Femur (tissue), 1 donor: ENCODE data around the gene GSE1.
"Not testable (repeated sequence)": the region's sequence is repeated elsewhere in the genome, so short reads cannot be mapped to it uniquely, and the experiment has no call there.

Source experiments
- DNase-seq: peaks from one replicate; pipeline ENCODE4 v3.0.0-alpha.2; 2017

Gene GSE1

DNA sequence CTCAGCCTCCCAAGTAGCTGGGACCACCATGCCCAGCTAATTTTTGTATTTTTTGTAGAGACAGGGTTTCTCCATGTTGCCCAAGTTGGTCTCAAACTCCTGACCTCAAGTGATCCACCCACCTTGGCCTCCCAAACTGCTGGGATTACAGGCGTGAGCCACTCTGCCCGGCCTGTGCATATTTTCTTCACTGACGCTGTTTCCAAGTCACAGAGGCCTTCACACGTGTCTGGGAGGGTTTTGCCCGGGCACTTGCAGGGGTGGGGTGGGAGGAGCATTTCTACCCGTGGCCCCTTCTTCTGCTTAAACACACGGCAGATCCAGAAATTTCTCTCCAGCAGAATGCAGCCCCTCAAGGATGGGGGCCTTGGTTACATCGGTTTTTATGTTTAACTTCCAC is 20.8 kb upstream of the GSE1 start:
- not testable (repeated sequence) for DNase-seq

DNA sequence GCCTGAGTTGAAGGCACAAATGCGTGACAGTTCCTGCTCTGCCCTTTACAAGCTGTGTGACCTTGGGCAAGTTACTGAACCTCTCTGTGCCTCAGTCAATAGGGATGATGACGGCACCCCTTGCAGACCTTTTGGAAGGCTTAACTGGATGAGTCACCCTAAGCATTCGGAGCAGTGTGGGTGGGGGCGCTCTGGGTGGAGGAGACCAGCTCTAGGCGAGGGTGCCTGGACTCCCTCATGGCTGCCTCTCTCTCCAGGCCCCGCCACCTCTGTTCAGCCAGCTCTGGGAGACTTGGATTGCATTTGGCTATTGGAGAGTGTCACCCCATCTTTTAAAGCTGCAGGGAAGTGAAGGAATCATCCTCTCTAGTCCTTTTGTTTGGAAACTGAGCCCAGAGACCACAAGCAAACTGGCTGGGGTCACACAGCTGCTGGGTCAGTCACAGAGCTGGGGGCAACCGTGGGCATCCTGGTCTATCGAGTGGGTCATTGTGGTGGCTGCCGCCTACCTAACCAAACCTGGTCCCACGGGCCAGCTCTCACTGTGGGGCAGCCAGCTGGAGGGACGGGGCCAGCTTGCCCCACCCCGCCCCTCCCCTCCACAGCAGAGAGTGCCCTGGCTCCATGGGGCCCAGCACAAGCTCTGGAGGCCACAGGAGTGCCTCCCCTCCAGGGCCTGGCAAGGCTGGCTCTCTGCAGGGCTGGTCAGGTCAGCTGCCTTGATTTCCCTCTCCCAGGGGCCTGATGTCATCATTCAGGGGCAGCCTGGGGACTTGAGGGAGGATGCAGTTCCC is 20.2 kb upstream of the GSE1 start:
- no peak for DNase-seq

DNA sequence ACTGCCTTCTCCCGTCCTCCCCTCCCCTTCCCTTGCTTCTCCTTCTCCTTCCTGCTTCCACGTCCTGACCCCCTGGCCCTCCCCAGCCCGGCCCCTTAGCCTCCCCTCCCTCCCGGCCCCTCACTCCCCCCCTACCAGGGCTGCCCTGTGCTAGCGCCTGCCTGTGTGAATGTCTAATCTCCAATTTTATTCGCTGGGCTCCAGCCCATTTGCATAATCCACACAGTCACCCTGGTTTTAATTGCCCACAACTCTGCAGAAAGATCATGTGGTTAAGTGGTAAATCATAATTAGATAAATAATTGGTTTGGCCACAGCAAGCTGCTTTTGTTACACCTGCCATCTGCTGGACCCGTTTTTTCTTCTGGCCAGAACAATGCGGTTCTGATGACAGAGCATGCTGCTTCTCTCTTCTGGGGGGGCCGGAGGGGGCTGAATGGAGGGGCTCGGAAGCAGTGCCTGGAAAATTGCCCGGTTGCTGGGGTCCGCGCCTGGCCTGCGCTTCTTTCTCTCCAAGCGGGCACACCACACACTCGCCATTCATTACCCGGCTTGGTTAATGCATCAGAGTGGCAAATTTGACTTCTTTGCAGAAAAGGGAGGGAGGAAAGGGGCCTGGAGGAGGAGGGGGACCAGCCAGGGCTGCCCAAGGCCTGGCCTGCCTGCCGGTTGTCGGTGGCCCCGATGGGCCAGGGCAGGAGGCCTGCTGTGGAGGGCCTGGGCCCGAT is 19.5 kb upstream of the GSE1 start:
- DNase-seq, result no peak

DNA sequence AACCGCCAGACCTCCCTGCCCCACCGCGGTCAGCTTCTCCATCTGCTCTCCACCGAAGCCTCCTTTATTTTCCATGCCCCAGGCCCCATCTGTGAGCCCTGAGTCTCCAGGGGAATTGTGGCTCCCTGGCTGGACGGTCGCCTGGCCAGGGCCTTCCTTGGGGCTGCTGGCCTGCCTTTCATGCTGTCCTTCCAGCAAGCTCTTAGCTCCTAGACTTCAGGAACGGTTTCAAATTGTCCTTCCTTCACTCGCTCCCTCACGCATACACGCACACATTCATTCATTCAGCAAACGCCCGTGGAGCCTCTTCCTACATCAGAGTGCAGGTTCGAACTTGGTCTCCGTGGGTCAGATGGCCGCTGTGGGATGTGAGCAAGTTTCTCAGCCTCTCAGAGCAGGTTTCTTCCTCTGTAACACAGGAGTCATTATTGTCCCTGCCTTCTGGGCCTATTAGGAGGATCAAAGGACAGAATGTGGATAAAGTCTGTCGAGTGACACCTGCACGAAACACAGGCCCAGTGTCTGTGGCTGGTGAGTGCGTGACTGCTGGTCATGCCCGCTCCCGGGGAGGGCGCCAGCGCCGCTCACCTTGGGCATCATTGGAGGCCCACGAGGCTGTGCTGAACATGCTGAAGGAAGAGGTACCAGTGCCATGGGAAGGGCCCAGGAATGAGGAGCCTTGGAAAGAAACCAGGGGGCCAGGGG is 18.7 kb upstream of the GSE1 start:
- DNase-seq, result no peak

DNA sequence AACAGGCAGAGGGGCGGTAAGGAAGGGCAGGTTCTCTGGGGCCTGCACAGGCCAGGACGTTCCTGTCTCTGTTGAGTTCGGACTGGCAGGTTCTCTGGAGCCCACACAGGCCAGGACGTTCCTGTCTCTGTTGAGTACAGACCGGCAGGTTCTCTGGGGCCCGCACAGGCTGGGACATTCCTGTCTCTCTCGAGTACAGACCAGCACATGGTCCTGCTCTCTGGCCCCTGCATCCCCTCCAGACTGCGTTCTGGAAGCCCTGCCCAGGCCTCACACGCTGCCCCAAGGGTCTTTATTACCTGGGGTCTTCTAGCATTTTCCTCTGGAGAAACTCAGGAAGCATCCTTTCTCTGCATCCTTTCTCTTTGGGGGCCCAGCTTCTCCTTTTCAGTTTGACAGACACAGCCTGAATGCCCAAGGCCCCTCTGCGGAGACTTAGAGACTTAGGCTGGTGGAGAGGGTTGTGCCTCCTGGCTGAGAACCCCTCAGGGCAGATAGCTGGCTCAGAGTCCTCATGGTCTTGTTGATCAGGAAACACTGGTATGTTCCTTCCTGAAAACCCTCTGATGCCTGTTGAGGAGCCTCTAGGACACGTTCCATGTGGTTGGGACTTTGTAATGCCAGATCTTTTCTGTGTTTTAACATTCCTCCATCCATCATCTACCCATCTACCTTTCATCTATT is 18.0 kb upstream of the GSE1 start:
- no peak for DNase-seq

DNA sequence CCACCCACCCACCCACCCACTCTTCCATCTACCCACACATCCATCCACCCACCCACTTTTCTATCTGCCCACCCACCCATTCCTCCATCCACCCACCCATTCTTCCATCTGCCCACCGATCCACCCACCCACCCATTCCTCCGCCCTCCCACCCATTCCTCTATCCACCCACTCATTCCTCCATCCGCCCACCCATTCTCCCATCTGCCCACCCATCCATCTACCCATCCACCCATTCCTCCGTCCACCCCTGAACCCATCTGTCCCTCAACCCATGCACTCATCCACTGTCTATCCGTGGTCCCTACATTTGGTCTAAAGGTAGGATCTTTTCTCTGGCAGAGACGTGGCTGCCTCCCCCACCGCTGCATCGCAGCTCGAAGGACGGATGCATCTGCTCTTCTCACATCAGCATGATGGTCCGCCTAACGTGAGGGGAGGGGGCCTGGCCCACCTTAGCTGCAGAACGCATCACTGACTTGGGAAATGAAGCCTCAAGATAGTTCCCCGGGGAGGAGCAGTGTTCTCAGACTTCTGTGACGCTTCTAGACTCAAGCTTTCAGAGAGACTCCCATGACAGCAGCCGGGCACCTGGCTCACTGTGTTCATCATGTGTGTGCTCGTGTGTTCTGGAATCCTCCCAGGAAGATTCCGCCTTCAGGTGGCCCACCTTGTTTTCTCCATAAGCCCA is 17.2 kb upstream of the GSE1 start:
- no peak for DNase-seq

DNA sequence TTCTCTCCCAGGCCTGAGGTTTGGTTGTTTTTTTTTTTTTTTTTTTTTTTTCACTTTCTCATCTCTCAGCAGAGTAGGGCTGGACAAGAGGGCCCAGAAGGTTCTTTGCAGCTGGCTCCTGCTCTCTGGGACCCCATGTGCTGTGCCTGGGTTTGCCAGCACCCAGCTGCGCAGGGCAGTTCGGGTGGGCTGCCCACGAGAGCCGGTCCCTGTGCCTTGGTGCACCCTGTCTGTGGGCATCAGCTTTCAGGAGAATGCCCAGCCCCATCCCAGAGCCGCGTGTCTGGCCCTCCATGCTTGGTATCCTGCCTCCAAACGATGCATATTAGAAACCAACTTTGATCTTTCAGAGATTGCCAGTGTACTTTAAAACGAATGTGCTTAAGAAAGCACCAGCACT is 15.0 kb upstream of the GSE1 start:
- DNase-seq, result no peak

DNA sequence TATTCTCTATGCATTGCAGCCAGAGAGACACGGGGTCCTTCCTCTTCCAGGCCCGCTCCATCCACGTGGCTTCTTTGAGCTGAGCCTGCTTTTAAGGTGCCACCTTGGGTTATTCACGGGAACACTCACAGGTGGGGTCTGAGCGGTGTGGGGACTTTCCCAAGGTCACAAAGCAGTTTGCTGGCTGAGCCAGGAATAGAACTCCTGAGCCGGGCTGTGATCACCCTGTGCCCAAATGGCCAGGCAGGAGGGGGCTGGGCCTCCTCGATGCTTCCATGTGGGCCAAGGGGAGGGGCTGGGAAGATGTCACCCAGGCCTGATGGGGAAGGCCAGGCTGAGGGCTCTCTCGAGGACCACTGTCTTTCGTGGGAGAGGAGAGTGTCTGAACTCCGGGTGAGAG is 13.0 kb upstream of the GSE1 start:
- no peak for DNase-seq

DNA sequence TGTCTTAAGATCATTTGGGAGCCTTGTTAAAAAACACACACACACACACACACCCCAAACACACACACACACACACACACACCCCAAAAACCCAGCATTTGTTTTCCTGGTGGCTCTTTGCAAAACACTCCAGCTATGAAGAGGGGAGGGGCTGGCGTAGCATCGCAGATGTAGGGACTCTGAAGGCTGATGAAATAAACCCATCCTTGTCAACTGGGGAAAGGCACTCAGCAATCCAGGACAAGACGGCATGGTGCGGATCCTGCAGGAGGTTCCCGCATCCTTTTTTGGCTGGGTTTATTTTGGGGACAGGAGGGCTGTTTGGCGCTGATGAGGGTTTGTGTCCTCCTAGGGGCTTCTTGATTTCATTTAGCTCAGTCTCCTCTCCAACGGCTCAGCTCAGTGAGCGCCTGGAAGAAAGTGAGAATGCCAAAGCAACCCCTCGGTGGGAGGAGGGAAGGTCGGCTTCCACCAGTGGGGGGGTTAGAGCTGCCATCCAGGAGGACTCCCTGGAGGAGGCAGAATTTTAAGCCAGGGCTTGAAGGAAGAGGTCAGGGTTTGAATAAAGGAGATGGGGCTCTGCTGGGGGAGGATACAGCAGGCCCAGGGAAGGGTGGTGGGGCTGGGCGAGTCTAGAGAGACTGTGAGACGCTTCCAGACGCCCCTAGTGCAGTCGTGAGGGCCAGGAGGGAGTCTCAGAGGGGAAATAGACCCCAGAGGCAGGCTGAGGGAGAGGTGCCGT is 12.4 kb upstream of the GSE1 start:
- no peak for DNase-seq

DNA sequence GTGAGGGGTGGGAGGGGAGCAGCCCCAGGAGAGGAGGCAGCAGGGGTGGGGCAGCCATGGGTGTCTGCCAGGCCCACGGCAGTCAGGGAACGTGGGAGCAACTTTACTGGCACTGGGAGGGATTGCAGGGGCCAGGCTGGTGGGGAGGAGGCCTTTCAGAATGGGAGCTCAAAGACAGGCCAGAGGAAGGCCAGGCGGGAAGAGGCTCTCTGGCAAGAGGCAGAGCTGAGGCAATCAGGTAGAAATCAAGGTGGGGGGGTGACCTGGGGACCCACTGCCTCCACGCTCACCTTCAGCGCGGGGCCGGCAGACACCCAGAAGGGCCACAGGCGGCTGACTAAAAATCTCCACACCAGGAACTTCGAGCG is 11.9 kb upstream of the GSE1 start:
- DNase-seq, result no peak

DNA sequence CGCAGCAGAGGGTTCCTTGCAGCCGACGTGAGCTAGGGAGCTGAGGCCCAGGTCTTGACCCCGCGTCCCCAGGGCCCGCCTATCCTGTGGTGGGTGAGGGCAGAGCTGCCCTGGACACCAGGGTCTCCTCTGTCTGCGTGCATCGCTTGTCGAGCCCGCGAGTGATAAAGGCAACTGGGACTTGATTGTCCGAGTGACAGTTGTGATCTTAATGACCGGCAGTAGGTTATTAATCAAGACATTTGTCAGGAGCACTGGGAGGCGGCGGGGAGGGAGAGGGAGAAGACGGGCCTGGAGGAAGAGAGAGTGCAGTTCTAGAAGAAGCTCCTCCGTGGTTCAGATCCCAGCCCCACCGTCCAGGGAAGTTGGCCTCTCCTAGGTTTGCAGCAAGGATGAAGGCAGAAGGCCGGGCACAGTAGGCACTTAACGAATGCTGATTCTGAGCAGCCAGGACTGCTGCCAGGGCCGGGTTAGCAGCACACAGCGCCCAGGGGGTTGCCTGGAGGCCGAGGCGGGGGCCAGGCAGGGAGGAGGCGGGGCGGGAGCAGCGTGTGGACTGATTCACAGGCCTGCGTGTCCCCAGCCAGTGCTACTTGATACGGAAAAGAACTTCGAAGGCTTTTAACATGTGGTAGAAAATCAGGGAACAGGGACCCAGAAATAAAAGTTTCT is 11.3 kb upstream of the GSE1 start:
- peak; percentile 55 for DNase-seq

DNA sequence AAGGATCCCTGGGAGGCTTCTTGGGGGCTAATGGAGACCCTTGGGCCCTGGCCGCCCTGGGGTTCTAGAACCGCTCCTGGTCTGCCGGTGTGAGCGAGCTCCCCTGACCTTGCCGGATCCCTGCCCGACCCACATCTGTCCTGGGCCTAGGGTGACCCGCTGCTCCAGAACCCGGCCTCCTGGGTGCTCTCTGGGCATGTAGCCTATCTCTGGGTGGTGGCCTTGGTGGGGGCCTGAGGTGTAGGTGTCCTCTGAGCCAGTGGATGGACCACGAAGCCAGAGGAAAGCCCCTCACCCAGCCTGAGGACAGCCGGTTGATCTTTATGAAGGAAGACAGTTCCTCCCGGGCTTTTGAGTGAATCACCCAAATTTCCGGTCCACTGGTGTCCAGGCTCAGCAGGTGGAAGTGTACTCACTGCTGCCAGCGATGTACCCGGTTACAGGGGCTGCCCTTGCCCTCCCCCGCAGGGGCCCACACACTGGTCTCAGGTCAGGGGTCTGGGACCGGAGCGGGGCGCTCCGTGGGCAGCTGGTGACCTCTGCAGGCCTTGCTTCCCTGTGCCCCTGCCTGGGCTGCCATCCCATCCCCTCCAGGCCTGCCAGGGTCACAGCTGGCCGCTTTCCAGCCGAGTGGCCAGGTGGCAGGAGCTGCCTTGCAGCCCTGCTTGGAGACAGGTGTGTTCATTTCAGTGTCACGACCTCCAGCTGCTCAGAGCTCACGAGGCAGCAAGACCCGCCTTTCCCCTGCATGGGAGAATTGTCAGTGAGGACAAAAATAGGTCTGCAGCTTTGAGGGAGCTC is 10.5 kb upstream of the GSE1 start:
- DNase-seq, result peak; percentile 61

DNA sequence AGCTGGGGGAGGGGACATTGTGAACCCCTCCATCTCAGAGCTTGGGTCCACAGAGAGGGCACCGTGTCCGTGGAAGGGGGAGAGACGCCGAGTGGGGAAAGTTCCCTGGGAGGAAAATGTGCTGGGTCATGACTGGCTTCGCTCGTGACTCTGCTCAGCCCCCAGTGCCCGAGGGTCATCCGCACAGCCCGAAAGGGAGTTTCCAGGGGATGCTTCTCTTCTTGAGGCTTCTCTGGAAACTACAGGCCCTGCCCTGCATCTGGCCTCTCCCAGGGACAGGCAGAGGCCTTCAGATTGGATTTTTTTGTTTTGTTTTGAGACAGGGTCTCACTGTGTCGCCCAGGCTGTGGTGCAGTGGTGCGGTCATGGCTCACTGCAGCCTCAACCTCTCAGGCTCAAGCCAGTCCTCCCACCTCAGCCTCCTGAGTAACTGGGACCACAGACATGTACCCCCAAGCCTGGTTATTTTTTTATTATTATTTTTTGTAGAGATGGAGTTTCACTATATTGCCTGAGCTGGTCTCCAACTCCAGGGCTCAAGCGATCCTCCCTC is 9.8 kb upstream of the GSE1 start:
- DNase-seq, result no peak

DNA sequence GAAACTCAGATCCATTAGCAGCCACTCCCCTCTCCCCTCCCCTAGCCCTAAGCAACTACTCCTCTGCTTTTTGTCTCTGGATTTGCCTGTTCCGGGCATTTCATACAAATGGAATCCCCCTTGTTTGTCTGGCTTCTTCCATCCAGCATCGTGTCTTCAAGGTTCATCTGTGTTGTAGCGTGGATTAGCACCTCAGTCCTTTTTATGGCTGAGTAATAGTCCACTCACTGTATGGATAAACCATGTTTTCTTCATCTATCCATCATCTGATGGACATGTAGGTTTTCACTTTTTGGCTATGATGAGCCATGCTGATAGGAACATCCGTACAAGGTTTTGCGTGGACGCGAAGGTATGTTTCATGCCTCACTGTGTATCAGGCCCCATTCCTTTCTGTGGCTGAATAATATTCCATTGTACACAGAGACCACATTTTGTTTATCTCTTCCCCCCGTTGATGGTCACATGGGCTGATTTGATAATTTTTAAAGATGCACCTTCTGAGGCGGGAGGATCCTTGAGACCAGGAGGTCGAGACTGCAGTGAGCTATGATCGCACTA is 8.9 kb upstream of the GSE1 start:
- no peak for DNase-seq

DNA sequence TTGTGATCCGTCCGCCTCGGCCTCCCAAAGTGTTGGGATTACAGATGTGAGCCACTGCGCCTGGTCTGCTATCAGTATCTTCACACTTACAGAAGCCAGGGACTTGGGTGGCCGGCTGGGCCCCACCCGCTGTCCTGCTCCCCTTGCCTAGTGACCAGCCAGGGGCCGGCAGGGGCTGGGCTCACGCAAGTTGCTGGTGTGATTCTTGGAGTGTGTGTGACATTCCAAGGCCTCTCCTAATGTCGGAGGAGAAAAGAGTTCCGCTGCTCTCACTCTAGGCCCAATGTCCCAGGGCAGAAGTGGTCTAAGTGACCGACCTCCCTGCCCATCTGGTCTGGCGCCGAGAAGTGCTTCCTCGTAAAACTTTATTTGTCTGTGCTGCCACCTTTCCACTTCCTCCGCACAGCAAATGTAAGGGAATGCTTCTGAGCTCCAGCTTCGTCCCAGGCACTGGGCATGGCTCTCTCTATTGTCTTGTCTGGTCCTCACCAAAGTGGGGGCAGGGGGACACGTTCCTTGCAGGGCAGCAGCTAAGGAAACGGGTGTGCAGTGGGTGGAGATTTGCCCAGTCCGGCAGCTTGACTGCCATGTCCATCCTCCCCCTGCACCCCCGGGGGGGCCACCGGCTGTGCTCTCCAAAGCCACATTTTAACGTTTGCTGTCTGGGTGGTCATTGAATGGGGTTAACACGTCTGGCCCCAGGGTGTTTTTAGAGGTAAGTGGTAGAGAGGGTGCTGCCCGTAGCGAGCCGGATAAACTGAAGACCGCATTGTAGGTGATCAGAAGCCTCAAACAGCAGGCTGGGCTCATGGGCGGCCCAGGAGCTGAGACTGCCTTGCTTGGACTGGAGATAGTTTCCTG is 7.8 kb upstream of the GSE1 start:
- DNase-seq, result no peak

DNA sequence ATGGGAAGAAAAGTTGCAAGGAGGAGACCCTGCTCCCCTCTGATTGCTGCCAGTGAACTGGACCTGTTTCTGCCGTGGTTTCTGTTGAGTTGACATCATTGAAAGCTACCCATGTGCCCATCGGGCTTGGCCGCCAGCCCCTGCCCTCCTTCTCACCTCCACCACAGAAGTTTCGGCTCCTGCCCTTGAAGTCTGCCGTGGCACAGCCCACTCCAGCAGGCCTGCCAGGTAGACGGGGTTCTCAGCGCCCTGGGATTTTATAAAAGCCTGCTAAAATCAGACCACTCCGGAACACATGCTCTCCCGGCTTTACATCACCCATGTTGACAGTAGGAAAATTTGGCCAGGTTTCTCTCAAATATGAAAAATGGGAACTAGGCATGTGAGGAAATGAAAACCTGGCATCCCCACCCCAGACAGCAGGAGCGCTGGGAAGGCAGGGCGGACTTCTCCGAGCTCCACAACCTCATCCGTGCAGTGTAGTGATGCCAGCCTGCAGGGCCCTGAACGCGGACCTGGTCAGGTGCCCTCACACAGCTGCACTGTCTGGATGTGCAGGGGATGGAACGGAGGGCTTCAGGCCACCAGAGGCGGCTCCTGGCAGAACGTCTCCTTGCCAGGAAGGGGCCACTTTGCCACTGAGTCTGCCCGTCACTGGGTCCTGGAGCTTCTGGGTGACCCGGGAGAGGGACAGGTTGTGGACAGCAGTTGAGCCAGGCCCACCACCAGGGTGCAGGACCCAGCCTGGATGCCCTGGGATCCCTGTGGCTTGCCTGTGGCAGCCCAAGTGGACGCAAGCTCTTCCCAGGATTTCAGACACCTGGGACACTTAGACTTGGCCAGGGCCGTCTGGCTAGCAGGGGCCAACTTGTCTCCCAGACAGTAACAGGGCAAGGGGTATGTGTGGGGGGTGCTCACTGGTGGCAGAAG is 6.9 kb upstream of the GSE1 start:
- no peak for DNase-seq

DNA sequence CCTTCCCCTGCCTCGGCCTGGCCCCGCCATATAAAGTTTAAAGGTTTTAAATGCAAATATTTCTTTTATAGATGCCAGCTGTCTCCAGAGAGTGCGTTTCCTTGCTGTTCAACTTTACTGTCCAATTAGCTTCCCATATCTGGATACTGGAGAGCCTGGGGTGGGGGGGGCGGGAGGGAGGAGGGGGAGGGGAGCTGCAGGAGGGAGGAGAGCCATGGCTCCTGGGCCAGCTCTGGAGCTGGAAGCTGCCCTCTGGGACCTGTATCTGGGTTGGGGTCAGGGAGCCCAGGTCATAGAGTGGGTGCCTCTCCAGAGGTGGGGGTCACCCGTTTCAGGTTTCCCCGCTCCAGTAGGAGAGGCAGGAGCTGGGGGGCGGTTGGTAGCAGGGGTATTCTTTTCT is 6.2 kb upstream of the GSE1 start:
- no peak for DNase-seq

DNA sequence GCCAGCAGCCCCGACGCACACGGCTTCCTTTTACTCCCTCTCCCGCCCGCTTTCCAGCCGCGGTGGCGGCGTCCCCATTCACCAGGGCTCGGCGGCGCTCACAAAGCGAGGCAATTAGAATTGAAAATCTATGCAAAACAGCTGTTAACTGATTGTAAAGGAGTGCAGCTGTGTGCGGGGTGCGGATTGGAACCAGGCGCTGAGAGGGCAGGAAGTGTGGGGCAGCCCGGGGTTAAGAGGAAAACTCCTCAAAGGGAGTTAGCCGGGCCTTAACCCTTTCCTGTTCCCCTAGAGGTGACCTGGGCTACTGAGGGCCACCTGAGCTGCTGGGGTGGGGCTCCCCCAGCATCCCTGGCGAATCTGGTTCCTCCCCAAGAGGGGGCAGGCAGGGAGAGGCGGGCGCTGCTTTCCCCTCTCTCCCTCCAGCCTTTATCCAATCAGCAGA is 5.8 kb upstream of the GSE1 start:
- no peak for DNase-seq
